Measurements from ENCODE around the gene PPP2R2C.

The PPP2R2C gene

DNA sequence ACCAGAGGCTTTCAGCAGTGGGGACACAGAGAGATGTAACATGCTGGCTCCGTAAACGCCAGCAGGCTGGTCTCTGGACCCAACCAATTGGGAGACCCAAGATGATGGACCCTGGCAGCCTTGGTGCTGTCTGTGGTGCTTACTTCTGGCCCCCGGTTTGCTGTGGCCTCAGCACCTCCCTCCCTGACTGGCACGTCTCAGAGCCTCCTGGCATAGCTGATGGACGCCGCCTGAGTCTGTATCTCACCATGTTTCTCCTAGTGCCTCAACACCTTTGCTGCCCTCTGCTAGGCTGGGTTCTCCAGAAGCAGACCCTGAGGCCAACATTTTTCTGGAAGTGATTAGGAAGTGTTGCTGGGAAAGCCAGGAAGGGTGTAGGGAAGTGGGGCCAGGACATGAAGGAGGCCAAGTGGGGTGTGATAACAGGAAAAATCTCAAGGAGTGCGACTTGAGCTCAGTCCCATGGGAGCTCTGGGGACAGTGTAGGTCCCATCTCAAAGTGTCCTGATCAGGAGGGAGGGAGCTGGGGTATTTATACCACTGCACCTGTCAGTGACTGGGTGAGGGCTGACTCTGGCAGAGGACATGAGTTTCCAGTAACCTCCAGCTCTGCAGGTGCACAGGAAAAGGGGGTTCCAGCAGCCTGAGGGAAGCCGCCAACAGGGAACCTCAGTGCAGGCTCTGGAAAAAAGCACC, 31.8 kb downstream of the PPP2R2C start:
- DNase-seq (ENCODE audit: low read depth) = no peak
- TF ChIP-seq, protein P1, sequence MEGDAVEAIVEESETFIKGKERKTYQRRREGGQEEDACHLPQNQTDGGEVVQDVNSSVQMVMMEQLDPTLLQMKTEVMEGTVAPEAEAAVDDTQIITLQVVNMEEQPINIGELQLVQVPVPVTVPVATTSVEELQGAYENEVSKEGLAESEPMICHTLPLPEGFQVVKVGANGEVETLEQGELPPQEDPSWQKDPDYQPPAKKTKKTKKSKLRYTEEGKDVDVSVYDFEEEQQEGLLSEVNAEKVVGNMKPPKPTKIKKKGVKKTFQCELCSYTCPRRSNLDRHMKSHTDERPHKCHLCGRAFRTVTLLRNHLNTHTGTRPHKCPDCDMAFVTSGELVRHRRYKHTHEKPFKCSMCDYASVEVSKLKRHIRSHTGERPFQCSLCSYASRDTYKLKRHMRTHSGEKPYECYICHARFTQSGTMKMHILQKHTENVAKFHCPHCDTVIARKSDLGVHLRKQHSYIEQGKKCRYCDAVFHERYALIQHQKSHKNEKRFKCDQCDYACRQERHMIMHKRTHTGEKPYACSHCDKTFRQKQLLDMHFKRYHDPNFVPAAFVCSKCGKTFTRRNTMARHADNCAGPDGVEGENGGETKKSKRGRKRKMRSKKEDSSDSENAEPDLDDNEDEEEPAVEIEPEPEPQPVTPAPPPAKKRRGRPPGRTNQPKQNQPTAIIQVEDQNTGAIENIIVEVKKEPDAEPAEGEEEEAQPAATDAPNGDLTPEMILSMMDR (IDR thresholded peaks at IDR 0.05; ENCODE audit: low read depth, low read length, missing control alignments) = no peak

DNA sequence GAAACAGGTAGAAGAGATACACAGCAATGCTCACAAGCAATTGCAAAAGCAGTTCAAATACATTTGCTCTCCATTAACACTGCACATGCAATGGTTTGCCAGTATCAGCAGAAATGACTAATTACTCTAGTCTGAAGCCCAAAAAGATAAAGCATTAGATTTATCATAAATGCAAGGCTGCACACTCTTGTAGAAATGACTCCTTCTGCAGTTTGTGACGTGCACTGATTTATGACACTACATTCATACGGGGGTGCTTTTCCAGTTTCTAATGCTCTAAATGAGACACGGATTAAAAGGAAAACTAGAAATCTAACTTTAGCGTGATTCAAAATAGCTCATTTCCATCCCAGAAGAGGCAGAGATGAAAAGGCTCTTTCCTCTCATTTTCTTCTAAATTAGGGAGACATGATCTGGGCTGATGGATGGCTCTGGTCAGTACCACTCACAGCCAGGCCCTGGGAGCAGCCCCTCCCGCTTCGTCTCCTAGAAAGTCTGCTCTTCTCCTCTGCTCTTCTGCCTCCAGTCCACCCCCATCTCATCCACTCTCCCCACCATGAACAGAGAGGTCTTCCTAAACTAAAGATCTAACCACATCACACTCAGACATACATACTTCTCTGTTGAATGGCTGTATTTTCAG, 33.2 kb downstream of the PPP2R2C start:
- H3K4me3 ChIP-seq (ENCODE audit: low read depth, low read length) = no peak overlapping the region
- TF ChIP-seq, protein P1 (IDR thresholded peaks at IDR 0.05; ENCODE audit: low read depth, low read length, missing control alignments) = no peak
- no peak for DNase-seq (ENCODE audit: low read depth)

More for the DNA sequence above, 31.8 kb downstream of the PPP2R2C start:
- no peak overlapping the region for H3K4me3 ChIP-seq (ENCODE audit: low read depth, low read length)

DNA sequence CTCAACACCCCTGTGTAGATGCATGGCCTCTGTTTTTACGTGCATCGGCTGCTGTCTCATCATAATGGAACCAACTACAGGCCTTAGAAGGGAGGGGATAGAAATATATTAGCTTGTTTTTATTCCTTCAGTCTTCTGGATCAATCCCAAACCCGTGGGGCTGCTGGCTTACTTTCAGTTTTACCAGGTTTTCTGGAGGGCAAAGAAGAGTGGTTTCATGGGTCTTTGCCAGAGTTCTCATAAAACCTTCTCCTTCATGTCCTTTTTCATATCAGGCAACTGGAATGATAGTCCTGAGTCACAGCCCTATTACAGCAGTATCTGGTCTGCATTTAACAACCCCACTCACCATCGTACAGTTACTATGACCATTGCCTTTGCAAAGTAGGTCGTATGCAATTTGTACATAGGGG, 34.6 kb downstream of the PPP2R2C start:
- DNase-seq (ENCODE audit: low read depth) = no peak
- TF ChIP-seq, protein P1 (IDR thresholded peaks at IDR 0.05; ENCODE audit: low read depth, low read length, missing control alignments) = no peak
- no peak overlapping the region for H3K4me3 ChIP-seq (ENCODE audit: low read depth, low read length)

DNA sequence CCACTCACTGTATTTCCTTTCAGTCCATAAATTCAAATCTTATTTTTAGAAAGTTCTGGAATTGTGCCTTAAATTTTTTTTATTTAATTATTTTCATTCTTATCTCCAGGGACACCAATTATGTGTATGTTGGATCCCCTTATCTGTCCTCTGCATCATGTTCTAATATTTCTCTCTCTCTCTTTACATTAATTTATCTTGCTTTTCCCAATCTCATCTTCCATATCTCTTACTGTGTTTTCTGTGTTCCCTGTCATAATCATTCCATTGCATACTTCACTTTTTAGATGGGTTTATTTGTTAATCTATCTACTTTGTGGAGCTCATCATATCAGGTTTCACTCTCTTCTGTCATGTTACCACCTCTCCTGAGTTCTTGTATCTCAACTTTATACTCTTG, 37.4 kb downstream of the PPP2R2C start:
- DNase-seq (ENCODE audit: low read depth) = no peak
- TF ChIP-seq, protein P1 (IDR thresholded peaks at IDR 0.05; ENCODE audit: low read depth, low read length, missing control alignments) = no peak
- no peak overlapping the region for H3K4me3 ChIP-seq (ENCODE audit: low read depth, low read length)

DNA sequence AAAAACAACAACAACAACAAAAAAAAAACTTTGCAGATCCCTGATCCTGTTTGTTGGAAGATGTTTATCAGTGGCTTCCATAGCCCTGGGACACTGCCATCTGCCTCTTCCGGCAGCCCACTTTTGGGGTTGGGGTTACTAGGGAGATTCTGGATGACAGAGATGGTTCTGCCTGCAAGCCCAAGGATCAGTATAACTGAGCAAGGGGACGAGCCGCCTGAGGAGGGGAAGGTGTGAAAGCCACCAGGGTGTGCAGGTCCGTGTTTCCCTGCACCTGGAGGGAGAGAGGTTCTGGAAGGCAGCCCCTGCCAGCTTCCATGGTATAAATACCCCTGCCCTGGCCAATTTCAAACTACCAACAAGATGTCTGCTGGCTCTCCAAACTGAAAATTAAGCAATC, 41.5 kb downstream of the PPP2R2C start:
- DNase-seq (ENCODE audit: low read depth) = no peak
- TF ChIP-seq, protein P1 (IDR thresholded peaks at IDR 0.05; ENCODE audit: low read depth, low read length, missing control alignments) = no peak
- no peak overlapping the region for H3K4me3 ChIP-seq (ENCODE audit: low read depth, low read length)

DNA sequence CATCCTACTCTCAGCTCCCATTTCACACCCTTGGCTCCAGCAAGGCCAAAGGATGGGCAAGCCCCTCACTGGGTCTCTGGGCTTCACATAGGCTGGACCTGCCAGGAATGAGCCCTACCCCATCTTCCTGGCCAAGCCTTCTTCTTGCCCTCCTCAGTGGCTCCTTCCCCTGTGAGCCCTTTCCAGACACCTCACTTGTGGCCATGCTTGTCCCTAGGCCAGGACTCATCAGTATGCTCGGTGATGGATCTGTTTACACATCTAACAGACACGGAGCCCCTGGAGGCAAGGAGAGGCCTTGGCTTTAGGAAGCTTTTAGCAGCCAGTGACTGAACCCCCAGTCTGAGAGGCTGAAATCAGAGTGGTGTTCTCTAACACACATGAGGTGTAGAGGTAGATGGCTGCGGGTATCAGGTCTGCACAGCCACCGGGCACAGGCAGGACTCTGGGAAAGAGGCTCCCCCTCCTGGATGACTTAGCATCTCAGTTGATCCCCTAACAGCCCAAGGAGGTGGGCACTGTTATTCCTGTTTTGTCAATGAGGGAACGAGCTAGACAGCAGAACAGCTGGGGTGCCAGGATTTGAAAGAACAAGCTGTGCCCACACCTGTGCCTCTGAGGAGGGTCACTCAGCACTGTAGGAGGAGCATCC, 44.8 kb downstream of the PPP2R2C start:
- TF ChIP-seq, protein P1 (IDR thresholded peaks at IDR 0.05; ENCODE audit: low read depth, low read length, missing control alignments) = no peak
- DNase-seq (ENCODE audit: low read depth) = no peak
- H3K4me3 ChIP-seq (ENCODE audit: low read depth, low read length) = no peak overlapping the region
